ENCODE data around the gene ATXN7L2.
A peak's percentile ranks its signal among the peaks of the same experiment; 100 is the strongest.

The ATXN7L2 gene

DNA sequence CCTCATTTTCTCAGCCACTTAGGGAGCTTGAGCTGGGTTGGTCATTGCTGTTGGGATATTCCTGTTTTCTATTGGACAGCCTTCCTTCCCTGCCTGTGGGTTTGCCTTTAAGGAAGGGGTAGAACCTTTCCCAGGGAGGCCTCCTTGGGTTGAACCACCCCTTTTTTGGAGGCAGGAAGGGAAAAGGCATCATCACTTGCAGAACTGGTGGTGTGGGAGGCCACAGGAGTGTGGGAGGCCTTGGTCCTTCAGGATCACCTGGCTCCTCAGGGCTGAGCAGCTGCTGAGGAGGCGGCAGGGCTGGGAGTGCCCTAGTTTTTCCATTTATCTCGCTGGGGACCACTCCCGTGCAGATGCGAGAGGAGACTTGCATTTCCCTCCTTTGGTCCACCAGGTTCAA is 9.5 kb downstream of the ATXN7L2 start:
- Histone ChIP-seq H3K27me3 (replicated peaks; ENCODE audit: control insufficient read depth, insufficient read depth, low read length) (no peaks in the 10 kb centered on the region), H3K4me3 (replicated peaks; ENCODE audit: low read depth, low read length) (no peak overlapping the region), H3K36me3 (ENCODE audit: control insufficient read depth, insufficient read depth, low read length) (peaks cover 22% of the 10 kb centered on the region)
- DNase-seq (ENCODE audit: extremely low read depth, insufficient read length), result no peak
- TF ChIP-seq, protein P1, sequence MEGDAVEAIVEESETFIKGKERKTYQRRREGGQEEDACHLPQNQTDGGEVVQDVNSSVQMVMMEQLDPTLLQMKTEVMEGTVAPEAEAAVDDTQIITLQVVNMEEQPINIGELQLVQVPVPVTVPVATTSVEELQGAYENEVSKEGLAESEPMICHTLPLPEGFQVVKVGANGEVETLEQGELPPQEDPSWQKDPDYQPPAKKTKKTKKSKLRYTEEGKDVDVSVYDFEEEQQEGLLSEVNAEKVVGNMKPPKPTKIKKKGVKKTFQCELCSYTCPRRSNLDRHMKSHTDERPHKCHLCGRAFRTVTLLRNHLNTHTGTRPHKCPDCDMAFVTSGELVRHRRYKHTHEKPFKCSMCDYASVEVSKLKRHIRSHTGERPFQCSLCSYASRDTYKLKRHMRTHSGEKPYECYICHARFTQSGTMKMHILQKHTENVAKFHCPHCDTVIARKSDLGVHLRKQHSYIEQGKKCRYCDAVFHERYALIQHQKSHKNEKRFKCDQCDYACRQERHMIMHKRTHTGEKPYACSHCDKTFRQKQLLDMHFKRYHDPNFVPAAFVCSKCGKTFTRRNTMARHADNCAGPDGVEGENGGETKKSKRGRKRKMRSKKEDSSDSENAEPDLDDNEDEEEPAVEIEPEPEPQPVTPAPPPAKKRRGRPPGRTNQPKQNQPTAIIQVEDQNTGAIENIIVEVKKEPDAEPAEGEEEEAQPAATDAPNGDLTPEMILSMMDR (IDR thresholded peaks at IDR 0.05; ENCODE audit: insufficient read depth, low read length, poor library complexity, severe bottlenecking), result no peak

GRCh38 chr1:109493805-109494539 is 10.3 kb downstream of the ATXN7L2 start, which contains the start of gene CYB561D1:
Gene CYB561D1, plus strand, starts transcription at chr1:109494094. Its CDS starts 46 bp downstream, at chr1:109494140.
- TF ChIP-seq, protein P1 (IDR thresholded peaks at IDR 0.05; ENCODE audit: insufficient read depth, low read length, poor library complexity, severe bottlenecking), result peak; percentile 90
- peak; percentile 93 for DNase-seq (ENCODE audit: extremely low read depth, insufficient read length)
- H3K36me3 ChIP-seq (ENCODE audit: control insufficient read depth, insufficient read depth, low read length), result peaks cover 24% of the 10 kb centered on the region
- H3K4me3 ChIP-seq (replicated peaks; ENCODE audit: low read depth, low read length), result peak within 1 kb of the TSS; percentile 79
- H3K27me3 ChIP-seq (replicated peaks; ENCODE audit: control insufficient read depth, insufficient read depth, low read length), result no peaks in the 10 kb centered on the region

DNA sequence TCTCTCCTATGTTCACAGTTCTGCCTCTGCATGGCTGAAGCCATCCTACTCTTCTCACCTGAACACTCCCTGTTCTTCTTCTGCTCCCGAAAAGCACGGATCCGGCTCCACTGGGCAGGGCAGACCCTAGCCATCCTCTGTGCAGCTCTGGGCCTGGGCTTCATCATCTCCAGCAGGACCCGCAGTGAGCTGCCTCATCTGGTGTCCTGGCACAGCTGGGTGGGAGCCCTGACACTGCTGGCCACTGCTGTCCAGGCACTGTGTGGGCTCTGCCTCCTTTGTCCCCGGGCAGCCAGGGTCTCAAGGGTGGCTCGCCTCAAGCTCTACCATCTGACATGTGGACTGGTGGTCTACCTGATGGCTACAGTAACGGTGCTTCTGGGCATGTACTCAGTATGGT is 12.0 kb downstream of the ATXN7L2 start:
- H3K27me3 ChIP-seq (replicated peaks; ENCODE audit: control insufficient read depth, insufficient read depth, low read length), result no peaks in the 10 kb centered on the region

DNA sequence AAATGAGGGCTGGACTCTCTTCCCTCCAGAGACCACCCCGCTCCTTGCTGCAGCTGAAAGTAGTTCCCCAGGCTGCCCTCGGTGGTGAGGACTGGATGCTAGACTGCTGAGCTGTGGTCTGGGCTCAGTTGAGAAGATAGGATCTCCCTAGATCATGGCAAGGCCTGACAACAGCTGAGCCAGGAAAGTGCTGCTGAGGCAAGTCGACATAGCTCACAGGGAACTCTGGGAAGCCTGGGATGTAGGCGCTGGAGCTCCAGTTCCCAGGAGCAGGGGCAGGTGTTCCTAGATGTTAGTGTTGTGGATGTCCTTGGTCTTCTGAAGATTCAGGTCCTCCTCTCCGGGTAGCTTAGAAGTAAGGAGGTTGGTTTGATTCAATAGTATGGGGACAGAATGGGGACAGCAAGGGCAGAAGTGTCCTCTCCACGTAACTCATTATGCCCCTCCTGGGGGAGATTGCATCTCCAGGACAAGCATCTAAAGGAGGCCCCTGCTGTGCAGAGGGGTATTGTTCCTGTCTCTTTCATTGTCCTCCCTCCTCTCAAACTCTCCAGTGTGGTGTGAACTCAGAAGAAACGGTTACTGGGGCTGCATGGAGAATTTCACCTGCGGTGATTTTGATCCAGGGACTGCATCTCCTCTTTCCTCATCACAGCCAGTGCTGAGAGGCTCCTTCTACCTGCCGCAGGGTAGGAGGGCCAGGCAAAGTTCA is 13.9 kb downstream of the ATXN7L2 start:
- peaks cover 21% of the 10 kb centered on the region for H3K36me3 ChIP-seq (ENCODE audit: control insufficient read depth, insufficient read depth, low read length)
- TF ChIP-seq, protein P1 (IDR thresholded peaks at IDR 0.05; ENCODE audit: insufficient read depth, low read length, poor library complexity, severe bottlenecking), result no peak
- no peaks in the 10 kb centered on the region for H3K27me3 ChIP-seq (replicated peaks; ENCODE audit: control insufficient read depth, insufficient read depth, low read length)
- no peak for DNase-seq (ENCODE audit: extremely low read depth, insufficient read length)
- no peak overlapping the region for H3K4me3 ChIP-seq (replicated peaks; ENCODE audit: low read depth, low read length)

More for the DNA sequence above, 12.0 kb downstream of the ATXN7L2 start:
- TF ChIP-seq, protein P1 (IDR thresholded peaks at IDR 0.05; ENCODE audit: insufficient read depth, low read length, poor library complexity, severe bottlenecking), result no peak
- DNase-seq (ENCODE audit: extremely low read depth, insufficient read length), result no peak
- Histone ChIP-seq H3K4me3 (replicated peaks; ENCODE audit: low read depth, low read length) (no peak overlapping the region), H3K36me3 (ENCODE audit: control insufficient read depth, insufficient read depth, low read length) (peaks cover 24% of the 10 kb centered on the region)

DNA sequence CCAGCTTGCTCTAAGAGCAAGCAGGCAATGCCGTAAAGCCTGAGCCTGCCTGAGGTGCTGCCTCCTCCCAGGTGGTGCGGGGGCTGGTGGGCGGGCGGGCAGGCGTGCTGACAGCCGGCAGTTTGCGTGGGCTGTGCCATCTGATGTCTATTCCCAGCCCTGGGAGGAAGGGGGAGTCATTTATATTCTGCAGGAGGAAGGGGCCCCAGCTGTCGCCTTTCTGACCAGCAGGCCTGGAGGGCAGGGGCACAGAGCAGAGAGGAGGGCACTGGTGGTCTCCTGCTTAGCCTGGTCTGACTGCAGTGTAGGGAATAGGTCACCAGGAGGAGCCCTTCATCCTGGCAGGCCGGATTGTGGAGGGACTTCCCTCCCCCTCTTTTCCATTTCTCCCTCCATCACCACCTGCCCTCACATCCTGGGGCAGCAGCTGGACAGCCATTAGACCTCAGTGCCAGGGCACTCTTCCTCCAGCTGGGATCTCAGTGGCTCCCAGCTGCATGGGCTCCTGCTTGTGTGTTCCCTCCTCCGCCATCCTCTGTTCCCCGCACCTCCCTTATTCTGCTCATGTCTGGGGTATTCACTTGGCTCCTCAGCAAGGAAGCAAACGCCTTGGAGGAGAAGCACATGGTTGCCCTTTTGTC is 14.6 kb downstream of the ATXN7L2 start:
- DNase-seq (ENCODE audit: extremely low read depth, insufficient read length), result no peak
- Histone ChIP-seq H3K4me3 (replicated peaks; ENCODE audit: low read depth, low read length) (no peak overlapping the region), H3K27me3 (replicated peaks; ENCODE audit: control insufficient read depth, insufficient read depth, low read length) (no peaks in the 10 kb centered on the region), H3K36me3 (ENCODE audit: control insufficient read depth, insufficient read depth, low read length) (peaks cover 21% of the 10 kb centered on the region)
- TF ChIP-seq, protein P1 (IDR thresholded peaks at IDR 0.05; ENCODE audit: insufficient read depth, low read length, poor library complexity, severe bottlenecking), result peak; percentile 60

Data from GM06990 (cell line).